ENCODE results near the gene TMEM170B.

TMEM170B gene

GRCh38 chr6:11607383-11607782 lies 69.8 kb downstream of the TMEM170B start:
- in situ Hi-C loops (cut with MboI; ENCODE audit: low pct_unique_long_range_greater_than_20kb, low sequenced_read_pairs), result no loop called here
- DNase-seq, result no peak

- DNase-seq, result no peak
- in situ Hi-C loops (cut with MboI; ENCODE audit: low pct_unique_long_range_greater_than_20kb, low sequenced_read_pairs), result no loop called here
Measured at GRCh38 chr6:11608600-11609323, 71.2 kb downstream of the TMEM170B start.

GRCh38 chr6:11609324-11610071 lies 71.9 kb downstream of the TMEM170B start:
- DNase-seq, result no peak
- in situ Hi-C loops (cut with MboI; ENCODE audit: low pct_unique_long_range_greater_than_20kb, low sequenced_read_pairs), result no loop called here

GRCh38 chr6:11613336-11613735 lies 75.8 kb downstream of the TMEM170B start:
- in situ Hi-C loops (cut with MboI; ENCODE audit: low pct_unique_long_range_greater_than_20kb, low sequenced_read_pairs), result no loop called here
- no peak for DNase-seq

GRCh38 chr6:11613858-11614257 lies 76.3 kb downstream of the TMEM170B start:
- in situ Hi-C loops (cut with MboI; ENCODE audit: low pct_unique_long_range_greater_than_20kb, low sequenced_read_pairs), result no loop called here
- DNase-seq, result no peak

- in situ Hi-C loops (cut with MboI; ENCODE audit: low pct_unique_long_range_greater_than_20kb, low sequenced_read_pairs), result no loop called here
- DNase-seq, result no peak
Measured at GRCh38 chr6:11614534-11615213, 77.1 kb downstream of the TMEM170B start.

GRCh38 chr6:11615214-11615602 lies 77.7 kb downstream of the TMEM170B start:
- in situ Hi-C loops (cut with MboI; ENCODE audit: low pct_unique_long_range_greater_than_20kb, low sequenced_read_pairs), result no loop called here
- no peak for DNase-seq

GRCh38 chr6:11616200-11616611 lies 78.7 kb downstream of the TMEM170B start:
- no peak for DNase-seq
- in situ Hi-C loops (cut with MboI; ENCODE audit: low pct_unique_long_range_greater_than_20kb, low sequenced_read_pairs), result no loop called here

GRCh38 chr6:11618533-11618932 lies 81.0 kb downstream of the TMEM170B start:
- in situ Hi-C loops (cut with MboI; ENCODE audit: low pct_unique_long_range_greater_than_20kb, low sequenced_read_pairs), result no loop called here
- peak; percentile 55 for DNase-seq

GRCh38 chr6:11621119-11621518 lies 83.6 kb downstream of the TMEM170B start:
- DNase-seq, result no peak
- in situ Hi-C loops (cut with MboI; ENCODE audit: low pct_unique_long_range_greater_than_20kb, low sequenced_read_pairs), result no loop called here

GRCh38 chr6:11622156-11622555 lies 84.6 kb downstream of the TMEM170B start:
- in situ Hi-C loops (cut with MboI; ENCODE audit: low pct_unique_long_range_greater_than_20kb, low sequenced_read_pairs), result no loop called here
- DNase-seq, result no peak

GRCh38 chr6:11623272-11623671 lies 85.7 kb downstream of the TMEM170B start:
- in situ Hi-C loops (cut with MboI; ENCODE audit: low pct_unique_long_range_greater_than_20kb, low sequenced_read_pairs), result no loop called here
- DNase-seq, result no peak

GRCh38 chr6:11625302-11625701 lies 87.8 kb downstream of the TMEM170B start:
- in situ Hi-C loops (cut with MboI; ENCODE audit: low pct_unique_long_range_greater_than_20kb, low sequenced_read_pairs), result no loop called here
- DNase-seq, result no peak

GRCh38 chr6:11626356-11626755 lies 88.8 kb downstream of the TMEM170B start:
- DNase-seq, result no peak
- in situ Hi-C loops (cut with MboI; ENCODE audit: low pct_unique_long_range_greater_than_20kb, low sequenced_read_pairs), result no loop called here

- in situ Hi-C loops (cut with MboI; ENCODE audit: low pct_unique_long_range_greater_than_20kb, low sequenced_read_pairs), result no loop called here
Measured at GRCh38 chr6:11628562-11628961, 91.0 kb downstream of the TMEM170B start.

GRCh38 chr6:11631008-11631407 lies 93.5 kb downstream of the TMEM170B start:
- in situ Hi-C loops (cut with MboI; ENCODE audit: low pct_unique_long_range_greater_than_20kb, low sequenced_read_pairs), result no loop called here

More at GRCh38 chr6:11628562-11628961, 91.0 kb downstream of the TMEM170B start:
- DNase-seq, result peak; percentile 7

GRCh38 chr6:11631539-11631938 lies 94.0 kb downstream of the TMEM170B start:
- in situ Hi-C loops (cut with MboI; ENCODE audit: low pct_unique_long_range_greater_than_20kb, low sequenced_read_pairs), result no loop called here
- DNase-seq, result no peak

More at GRCh38 chr6:11631008-11631407, 93.5 kb downstream of the TMEM170B start:
- no peak for DNase-seq

- in situ Hi-C loops (cut with MboI; ENCODE audit: low pct_unique_long_range_greater_than_20kb, low sequenced_read_pairs), result no loop called here
- no peak for DNase-seq
Measured at GRCh38 chr6:11632231-11632630, 94.7 kb downstream of the TMEM170B start.

- no peak for DNase-seq
- in situ Hi-C loops (cut with MboI; ENCODE audit: low pct_unique_long_range_greater_than_20kb, low sequenced_read_pairs), result no loop called here
Measured at GRCh38 chr6:11632795-11633511, 95.4 kb downstream of the TMEM170B start.

All from KBM-7 (cell line).